HG02884 (cell line): Measurements from ENCODE around the gene LDHAL6B.

ENCODE experiments used
- ATAC-seq: cut with Tn5 transposase; IDR thresholded peaks from one replicate; pipeline ENCODE4 v1.9.1; 2021; ENCODE audit warnings: mild to moderate bottlenecking, moderate library complexity; ENCODE audit not compliant: unreplicated experiment

LDHAL6B gene

DNA sequence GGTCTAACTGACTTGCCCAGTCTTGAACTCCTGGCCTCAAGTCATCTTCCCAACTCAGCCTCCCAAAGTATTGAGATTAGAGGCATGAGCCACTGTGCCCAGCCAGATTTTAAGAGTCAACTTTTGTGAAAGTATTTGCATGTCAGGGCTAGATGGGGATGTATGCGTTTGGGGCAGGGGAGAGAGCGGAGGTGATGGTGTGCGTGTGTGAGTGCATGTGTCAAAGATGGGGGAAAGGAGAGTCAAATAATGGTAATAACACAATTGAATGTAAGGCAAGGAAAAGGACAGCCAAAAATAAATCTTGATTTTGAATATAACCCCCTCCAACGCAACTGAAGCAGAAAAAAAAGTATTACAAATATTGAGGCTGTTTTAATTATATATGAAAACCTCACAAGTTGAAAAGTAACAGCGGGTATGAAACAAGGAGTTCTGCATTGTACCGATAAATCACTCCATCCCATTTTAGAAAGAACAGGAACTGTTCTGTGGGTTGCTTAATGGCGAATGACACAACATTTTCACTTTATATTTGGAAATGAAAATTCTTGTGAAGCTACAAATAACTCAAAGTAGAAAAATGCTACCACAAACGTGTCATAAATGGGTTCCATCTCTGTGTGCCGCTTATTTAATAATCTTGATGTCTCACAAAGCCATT lies 29.9 kb upstream of the LDHAL6B start:
- ATAC-seq = no peak

GRCh38 chr15:59177317-59177660 lies 29.4 kb upstream of the LDHAL6B start:
- ATAC-seq = no peak

DNA sequence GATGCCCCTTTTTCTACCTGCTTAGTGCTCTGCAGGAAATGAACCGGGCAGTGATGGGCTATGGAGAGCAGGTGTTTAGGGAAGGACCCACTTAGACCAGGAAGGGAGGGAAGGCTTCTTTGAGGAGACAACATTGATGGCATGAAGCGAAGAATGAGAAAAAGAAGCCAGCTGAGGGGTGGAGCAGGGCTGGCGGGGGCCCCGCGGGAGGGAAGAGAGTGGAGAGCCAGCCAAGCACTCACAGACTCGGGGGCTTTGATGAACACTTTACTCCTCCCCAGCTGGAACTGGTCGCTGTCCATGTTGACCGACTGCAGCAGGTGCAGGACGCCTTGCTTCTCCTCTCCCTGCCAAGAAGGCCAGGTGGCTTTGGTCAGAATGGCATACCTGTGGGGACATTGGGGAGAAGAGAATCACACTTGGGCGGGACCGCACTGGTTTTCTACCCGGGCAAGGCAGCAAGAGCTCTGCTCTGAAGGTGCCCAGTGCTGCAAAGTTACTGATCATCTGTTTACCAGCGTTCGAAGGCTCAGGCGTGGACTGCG lies 28.4 kb upstream of the LDHAL6B start:
- ATAC-seq = no peak

DNA sequence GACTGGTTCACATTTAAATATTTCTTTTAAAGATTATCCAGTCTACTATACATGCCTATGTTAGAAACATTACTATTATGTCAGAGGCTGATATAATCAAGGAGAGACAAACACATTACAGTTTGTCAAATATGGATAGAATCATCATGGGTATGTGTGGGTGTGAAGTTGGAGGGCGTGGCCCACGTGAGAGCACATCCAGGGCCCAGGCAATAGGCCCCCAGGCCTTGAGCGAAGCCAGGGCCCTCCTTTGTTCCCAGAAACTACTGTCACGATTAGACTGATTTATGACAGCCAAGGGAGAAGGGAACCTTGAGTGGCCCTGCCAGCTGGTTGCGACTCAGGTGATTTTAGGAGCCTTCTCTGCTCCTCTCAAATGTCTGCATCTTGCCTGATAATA lies 26.9 kb upstream of the LDHAL6B start:
- ATAC-seq = no peak

- no peak for ATAC-seq
Measured at GRCh38 chr15:59180945-59181600, 25.6 kb upstream of the LDHAL6B start.

GRCh38 chr15:59185725-59186124 lies 20.9 kb upstream of the LDHAL6B start:
- ATAC-seq = no peak

GRCh38 chr15:59186501-59186900 lies 20.1 kb upstream of the LDHAL6B start:
- no peak for ATAC-seq

DNA sequence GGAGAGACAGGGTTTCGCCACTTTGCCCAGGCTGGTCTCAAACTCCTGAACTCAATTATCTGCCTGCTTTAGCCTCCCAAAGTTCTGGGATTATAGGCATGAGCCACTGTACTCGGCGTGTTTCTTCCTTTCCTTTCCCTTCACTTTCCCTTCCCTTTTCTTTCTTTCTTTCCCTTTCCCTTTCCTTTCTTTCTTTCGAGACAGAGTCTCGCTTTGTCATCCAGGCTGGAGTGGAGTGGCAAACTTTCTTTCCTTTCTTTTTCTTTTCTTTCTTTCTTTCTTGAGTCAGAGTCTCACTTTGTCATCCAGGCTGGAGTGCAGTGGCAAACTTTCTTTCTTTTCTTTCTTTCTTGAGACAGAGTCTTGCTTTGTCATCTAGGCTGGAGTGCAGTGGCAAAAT lies 17.4 kb upstream of the LDHAL6B start:
- no peak for ATAC-seq

DNA sequence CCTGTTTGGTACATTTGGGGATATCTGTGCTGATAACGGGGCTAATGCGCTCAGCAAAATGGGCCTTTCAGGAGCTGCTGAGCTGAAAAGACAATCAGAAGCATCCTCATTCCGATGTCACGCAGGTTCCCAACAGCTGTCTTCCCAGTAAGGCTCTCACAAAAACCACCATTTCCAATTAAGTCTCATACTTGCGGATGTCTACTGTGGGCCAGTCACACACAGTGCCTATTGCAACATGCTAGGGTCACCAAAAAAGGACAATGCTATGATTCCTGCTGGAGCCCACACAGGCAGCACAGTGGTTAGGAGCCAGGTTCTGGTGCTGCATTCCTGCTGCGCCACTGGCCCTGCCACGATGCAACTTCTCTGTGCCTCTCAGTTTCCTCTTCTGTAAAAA lies 16.4 kb upstream of the LDHAL6B start:
- no peak for ATAC-seq

DNA sequence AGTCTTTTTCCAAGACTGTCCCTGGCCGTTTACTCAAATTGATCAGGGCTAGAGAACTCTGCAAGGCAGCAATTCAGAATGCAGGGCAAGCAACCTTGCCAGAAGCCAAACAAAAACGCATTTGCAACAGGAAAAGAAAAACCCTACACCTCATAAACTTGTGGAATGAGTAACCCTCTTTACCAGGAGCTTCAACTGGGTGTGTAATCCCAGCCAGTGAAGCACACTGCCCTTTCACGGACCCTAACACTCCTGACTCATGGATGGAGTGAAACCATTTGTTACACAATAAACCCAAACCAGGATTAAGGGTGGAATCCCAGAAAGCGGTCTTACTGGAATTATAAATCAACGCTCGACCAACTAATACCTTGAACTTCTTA lies 14.8 kb upstream of the LDHAL6B start:
- no peak for ATAC-seq

DNA sequence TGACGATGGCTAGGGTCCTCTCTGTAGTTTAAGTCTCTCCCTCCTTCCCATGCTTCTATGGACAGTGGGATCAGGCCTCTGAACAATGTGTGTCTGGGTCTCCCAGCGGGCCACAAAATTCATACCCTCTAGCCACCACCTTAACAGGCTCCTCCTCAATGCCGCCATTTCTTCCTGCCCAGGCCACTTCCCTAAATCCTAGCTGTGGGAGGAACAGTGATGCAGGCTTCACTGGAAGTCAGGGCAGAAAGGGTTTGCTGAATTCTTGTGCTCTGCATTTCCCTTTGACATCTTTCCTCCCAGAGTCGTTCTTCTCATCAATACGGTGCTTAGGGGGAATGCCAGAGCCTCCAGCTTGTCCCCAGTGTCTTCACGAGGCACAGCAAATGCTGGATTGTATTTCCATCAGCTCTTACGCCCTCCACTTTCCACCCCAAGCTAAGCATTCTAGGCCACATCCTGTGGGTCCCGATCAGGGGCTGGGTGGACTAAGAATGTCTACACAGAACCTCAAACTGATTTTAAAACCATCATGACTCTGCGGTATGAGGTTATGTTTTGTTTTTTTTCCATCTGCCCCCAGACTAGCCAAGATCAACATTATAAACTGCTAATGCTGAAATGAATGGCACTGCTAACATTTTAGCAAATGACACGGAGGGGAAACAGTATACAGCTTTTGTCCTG lies 11.9 kb upstream of the LDHAL6B start:
- ATAC-seq = no peak

- ATAC-seq = no peak
Measured at GRCh38 chr15:59196416-59196815, 10.2 kb upstream of the LDHAL6B start.

DNA sequence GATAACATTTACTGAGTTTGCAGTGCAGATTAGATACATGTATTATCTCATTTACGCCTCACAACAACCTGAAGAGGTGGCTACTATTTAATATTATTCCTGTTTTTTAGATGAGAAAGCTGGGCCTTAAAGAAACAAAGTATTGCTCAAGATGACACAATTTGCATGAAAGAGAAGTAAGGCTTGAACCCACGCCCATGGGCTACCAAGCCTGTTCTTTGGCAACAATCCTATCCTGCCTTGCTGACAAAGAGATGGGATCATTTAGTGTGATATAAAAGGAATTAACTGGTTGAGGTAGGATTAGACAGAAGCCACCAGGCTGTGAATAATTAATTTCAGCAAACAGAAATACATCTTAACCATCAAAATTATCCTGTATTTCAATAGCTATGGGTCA lies 9.2 kb upstream of the LDHAL6B start:
- no peak for ATAC-seq

- no peak for ATAC-seq
Measured at GRCh38 chr15:59199626-59200465, 6.8 kb upstream of the LDHAL6B start.

GRCh38 chr15:59200560-59200959 lies 6.1 kb upstream of the LDHAL6B start:
- ATAC-seq = no peak

DNA sequence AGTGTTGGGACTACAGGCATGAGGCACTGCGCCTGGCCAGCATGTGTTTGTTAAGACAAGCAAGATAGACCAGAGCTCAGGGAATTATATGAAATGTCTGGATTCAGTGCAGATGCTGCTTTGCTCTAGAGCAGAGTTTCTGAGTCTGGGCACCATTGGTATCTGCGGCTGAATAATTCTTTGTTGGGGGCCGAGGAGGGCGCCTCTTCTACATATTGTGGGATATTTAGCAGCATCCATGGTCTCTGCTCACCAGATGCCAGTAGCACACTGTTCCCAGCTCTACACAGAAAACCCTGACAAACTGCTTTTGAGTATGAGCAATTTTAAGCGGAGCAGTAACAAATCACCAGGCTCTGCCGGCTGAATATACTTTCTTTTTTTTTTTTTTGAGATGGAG lies 3.6 kb upstream of the LDHAL6B start:
- no peak for ATAC-seq

GRCh38 chr15:59203657-59204056 lies 3.0 kb upstream of the LDHAL6B start:
- no peak for ATAC-seq

- ATAC-seq = no peak
Measured at GRCh38 chr15:59205839-59206622, 612 bp upstream of the LDHAL6B start.

DNA sequence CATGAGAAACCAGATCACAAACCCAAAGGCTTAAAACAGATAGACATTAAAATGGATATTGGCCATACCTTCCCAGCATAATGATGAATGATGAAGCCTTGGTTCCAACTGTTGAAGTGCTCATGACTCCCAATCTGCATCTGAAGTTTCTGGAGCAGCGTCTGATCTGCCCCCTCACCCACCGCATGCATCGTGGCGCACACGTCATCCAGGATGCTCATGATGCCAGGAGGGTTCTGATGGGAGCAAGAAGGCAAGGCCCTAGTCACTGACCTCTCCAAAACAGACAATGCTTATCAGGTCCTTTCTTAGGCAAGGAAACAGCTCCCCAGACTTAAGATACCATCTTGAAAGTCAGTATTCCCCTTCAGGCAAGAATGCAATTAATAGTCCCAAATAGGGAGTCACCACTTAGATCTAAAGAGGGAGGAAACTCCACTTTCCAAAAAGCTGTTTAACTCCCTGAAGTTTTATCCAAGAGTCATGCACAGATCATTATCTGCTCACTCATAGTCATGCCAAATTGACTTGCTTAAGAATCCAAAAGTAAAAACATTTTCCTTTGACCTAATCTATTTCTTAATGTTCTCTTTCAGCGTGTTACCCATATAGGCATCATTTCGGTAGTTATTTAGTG lies 2.1 kb downstream of the LDHAL6B start:
- ATAC-seq = no peak

GRCh38 chr15:59210186-59210585 lies 3.5 kb downstream of the LDHAL6B start:
- no peak for ATAC-seq
